GM23248 (cell line): ENCODE measurements around the gene HCN1. TPM values are rescaled to one million over a fixed set of nuclear protein-coding genes. Genes with fewer than 3 reads are reported as not detected.

Source experiments
- DNase-seq: peaks from one replicate; pipeline ENCODE4 v3.0.0-alpha.2; 2015
- H2AFZ ChIP-seq: fragments of 200-600 bp; sonication (generic); 2 replicates; pipeline ENCODE4 v1.6.1; 2016; ENCODE audit warnings: antibody characterized with exemption
- H3F3A ChIP-seq: fragments of 200-600 bp; sonication (generic); 2 replicates; pipeline ENCODE4 v1.6.1; 2016; ENCODE audit warnings: mild to moderate bottlenecking, antibody characterized with exemption, mixed run types; ENCODE audit not compliant: insufficient read depth
- H3K27ac ChIP-seq: fragments of 200-600 bp; sonication (generic); 2 replicates; pipeline ENCODE4 v1.5.1; 2016; ENCODE audit warnings: mild to moderate bottlenecking
- H3K27me3 ChIP-seq: fragments of 200-600 bp; sonication (generic); replicated peaks from 2 replicates; pipeline ENCODE4 v1.6.1; 2016; ENCODE audit warnings: mild to moderate bottlenecking; ENCODE audit not compliant: insufficient read depth
- H3K36me3 ChIP-seq: fragments of 200-600 bp; sonication (generic); 2 replicates; pipeline ENCODE4 v1.6.1; 2016; ENCODE audit warnings: low read depth, mild to moderate bottlenecking
- H3K4me1 ChIP-seq: fragments of 200-600 bp; sonication (generic); 2 replicates; pipeline ENCODE4 v1.6.1; 2016; ENCODE audit warnings: mild to moderate bottlenecking; ENCODE audit not compliant: insufficient read depth
- H3K4me2 ChIP-seq: fragments of 200-600 bp; sonication (generic); one replicate; pipeline ENCODE4 v1.6.1; 2016; ENCODE audit warnings: mild to moderate bottlenecking; ENCODE audit not compliant: unreplicated experiment
- H3K4me3 ChIP-seq: fragments of 200-600 bp; sonication (generic); 2 replicates; pipeline ENCODE4 v1.5.1; 2016; ENCODE audit warnings: mild to moderate bottlenecking
- H3K79me2 ChIP-seq: fragments of 200-600 bp; sonication (generic); 2 replicates; pipeline ENCODE4 v1.6.1; 2016; ENCODE audit warnings: mild to moderate bottlenecking; ENCODE audit not compliant: insufficient read depth
- H3K9ac ChIP-seq: fragments of 200-600 bp; sonication (generic); 2 replicates; pipeline ENCODE4 v1.6.1; 2016; ENCODE audit warnings: mild to moderate bottlenecking
- H3K9me2 ChIP-seq: fragments of 200-600 bp; sonication (generic); 2 replicates; pipeline ENCODE4 v1.6.1; 2016; ENCODE audit warnings: mixed run types, mild to moderate bottlenecking, moderate library complexity; ENCODE audit not compliant: insufficient read depth
- H3K9me3 ChIP-seq: fragments of 200-600 bp; sonication (generic); one replicate; pipeline ENCODE4 v1.6.1; 2017; ENCODE audit warnings: low read depth
- H4K20me1 ChIP-seq: fragments of 200-600 bp; sonication (generic); 2 replicates; pipeline ENCODE4 v1.6.0; 2016; ENCODE audit not compliant: insufficient read depth
- EZH2 ChIP-seq: fragments of 200-600 bp; sonication (generic); IDR thresholded peaks from 2 replicates; pipeline ENCODE4 v1.6.1; 2018; ENCODE audit warnings: antibody characterized with exemption, mild to moderate bottlenecking; ENCODE audit not compliant: insufficient read depth, poor library complexity, severe bottlenecking
- EZH2phosphoT487 ChIP-seq: fragments of 200-600 bp; sonication (generic); IDR thresholded peaks from 2 replicates; pipeline ENCODE4 v1.6.1; 2018; ENCODE audit warnings: antibody characterized with exemption, moderate library complexity, mild to moderate bottlenecking, low read depth; ENCODE audit not compliant: insufficient read depth
- WGBS, 2 experiments: methylation state at CpG; one replicate each; pipeline ENCODE4 v1.1.6; 2015 to 2017; ENCODE audit warnings: low lambda C conversion rate in 2 of 2, low coverage in 1 of 2; ENCODE audit errors: missing lambda C conversion rate in 2 of 2; 5-methylcytosine and 5-hydroxymethylcytosine counted together
- in situ Hi-C: fragments of 300-500 bp; cut with MboI; formaldehyde crosslinking; loops from 2 replicates; pipeline ENCODE4 v1.15.0; 2020
- polyA plus RNA-seq: library from polyadenylated mRNA; unstranded; fragments of >200 nt; fragmentation: Nextera tagmentation; extraction: Ambion mirVana; gene quantifications from 2 replicates; pipeline ENCODE4 v1.2.1, GENCODE V29; 2016
- total RNA-seq: library from RNA; depleted of rRNA; stranded (reverse); fragments of >200 nt; shearing (Covaris generic); gene quantifications from 2 replicates; pipeline ENCODE4 v1.2.3, GENCODE V29; 2014

Gene HCN1
- total and polyA plus RNA-seq, 2 experiments from 2014 or later = not detected

- in situ Hi-C loops = no loop called here
- H3F3A ChIP-seq = no peaks in the 10 kb centered on the region
- H3K36me3 ChIP-seq = no peaks in the 10 kb centered on the region
- no peaks in the 10 kb centered on the region for H3K9me2 ChIP-seq
- no peaks in the 10 kb centered on the region for H3K27me3 ChIP-seq
- H3K4me2 ChIP-seq = no peak overlapping the region
- H4K20me1 ChIP-seq = no peaks in the 10 kb centered on the region
- no peak for DNase-seq
- no peak overlapping the region for H3K27ac ChIP-seq
- 10 to 14% methylated on average over 1 of the region's 1 CpG for WGBS, 2 experiments
- H3K9ac ChIP-seq = no peak overlapping the region
- no peak overlapping the region for H2AFZ ChIP-seq
- TF ChIP-seq EZH2phosphoT487 (no peak), EZH2 (no peak)
- H3K9me3 ChIP-seq = no peaks in the 10 kb centered on the region
- H3K79me2 ChIP-seq = no peaks in the 10 kb centered on the region
- no peaks in the 10 kb centered on the region for H3K4me1 ChIP-seq
- no peak overlapping the region for H3K4me3 ChIP-seq
Measured at GRCh38 chr5:45264447-45264846, 431.7 kb downstream of the HCN1 start.

- no peaks in the 10 kb centered on the region for H3F3A ChIP-seq
Measured at GRCh38 chr5:45262061-45262590, 434.1 kb downstream of the HCN1 start.

DNA sequence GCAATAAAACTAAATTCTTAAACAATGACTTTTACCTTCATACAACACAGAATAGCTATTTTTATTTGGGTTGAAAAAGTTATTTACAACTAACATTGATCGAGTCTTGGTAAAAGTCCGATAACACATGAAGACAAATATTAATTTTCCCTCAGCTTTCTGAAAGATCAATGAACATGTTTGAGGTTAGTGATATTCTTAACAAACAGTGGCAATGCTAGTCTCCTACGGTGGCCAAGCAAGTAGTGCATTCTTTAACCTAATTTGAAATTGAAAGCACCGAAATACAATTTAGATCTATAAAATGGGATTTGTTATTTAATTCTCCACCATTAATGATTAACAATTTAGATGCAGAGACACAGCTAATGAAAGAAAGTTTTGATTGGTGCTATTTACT is 435.1 kb downstream of the HCN1 start:
- H3F3A ChIP-seq = no peaks in the 10 kb centered on the region

More at GRCh38 chr5:45262061-45262590, 434.1 kb downstream of the HCN1 start:
- Histone ChIP-seq H2AFZ (no peak overlapping the region), H3K36me3 (no peaks in the 10 kb centered on the region), H3K4me1 (no peaks in the 10 kb centered on the region), H3K4me3 (no peak overlapping the region), H3K9me3 (no peaks in the 10 kb centered on the region), H3K79me2 (no peaks in the 10 kb centered on the region), H3K9ac (no peak overlapping the region), H3K9me2 (no peaks in the 10 kb centered on the region), H3K27me3 (no peaks in the 10 kb centered on the region), H3K27ac (no peak overlapping the region), H4K20me1 (no peaks in the 10 kb centered on the region), H3K4me2 (no peak overlapping the region)
- TF ChIP-seq EZH2 (no peak), EZH2phosphoT487 (no peak)
- in situ Hi-C loops = no loop called here
- no peak for DNase-seq
- WGBS, 2 experiments = 67 to 75% methylated on average over 29 of the region's 29 CpGs

DNA sequence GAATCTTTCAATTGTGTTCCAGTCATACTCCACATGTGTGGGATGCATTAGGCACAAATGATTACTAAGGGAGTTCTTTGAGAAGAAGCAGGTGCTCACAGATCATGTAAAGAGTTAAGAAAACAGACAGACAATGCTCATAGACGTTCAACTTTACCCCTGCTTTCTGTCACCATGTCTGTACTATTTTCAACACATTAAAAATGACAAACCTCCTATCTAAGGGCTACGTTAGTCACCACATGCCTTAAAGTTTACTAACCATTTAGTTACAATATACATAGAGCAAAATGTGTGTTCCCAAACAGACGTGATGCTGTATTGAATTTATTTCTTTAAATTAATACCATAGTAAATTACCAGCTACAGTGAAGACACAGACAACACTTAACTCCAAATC is 435.9 kb downstream of the HCN1 start:
- Histone ChIP-seq H3K27ac (no peak overlapping the region), H3K79me2 (no peaks in the 10 kb centered on the region), H3K9me2 (no peaks in the 10 kb centered on the region), H3K4me2 (no peak overlapping the region), H3F3A (no peaks in the 10 kb centered on the region), H3K4me1 (no peaks in the 10 kb centered on the region), H3K9me3 (no peaks in the 10 kb centered on the region), H3K4me3 (no peak overlapping the region), H2AFZ (no peak overlapping the region), H4K20me1 (no peaks in the 10 kb centered on the region), H3K27me3 (no peaks in the 10 kb centered on the region), H3K9ac (no peak overlapping the region), H3K36me3 (no peaks in the 10 kb centered on the region)
- TF ChIP-seq EZH2phosphoT487 (no peak), EZH2 (no peak)
- in situ Hi-C loops = no loop called here
- WGBS, 2 experiments = 1 to 5% methylated on average over 3 of the region's 3 CpGs
- DNase-seq = no peak

More for the DNA sequence above, 435.1 kb downstream of the HCN1 start:
- no peak for DNase-seq
- H3K79me2 ChIP-seq = no peaks in the 10 kb centered on the region
- TF ChIP-seq EZH2phosphoT487 = no peak
- TF ChIP-seq EZH2 = no peak
- no peaks in the 10 kb centered on the region for H3K36me3 ChIP-seq
- no peaks in the 10 kb centered on the region for H4K20me1 ChIP-seq
- H3K4me3 ChIP-seq = no peak overlapping the region
- in situ Hi-C loops = no loop called here
- no peaks in the 10 kb centered on the region for H3K9me2 ChIP-seq
- no peaks in the 10 kb centered on the region for H3K4me1 ChIP-seq
- no peak overlapping the region for H3K4me2 ChIP-seq
- 35 to 50% methylated on average over 4 of the region's 4 CpGs for WGBS, 2 experiments
- H3K27ac ChIP-seq = no peak overlapping the region
- no peak overlapping the region for H2AFZ ChIP-seq
- H3K27me3 ChIP-seq = no peaks in the 10 kb centered on the region
- H3K9me3 ChIP-seq = no peaks in the 10 kb centered on the region
- H3K9ac ChIP-seq = no peak overlapping the region

GRCh38 chr5:45252978-45253377 is 443.2 kb downstream of the HCN1 start:
- no peak overlapping the region for H3K27ac ChIP-seq
- no peak overlapping the region for H2AFZ ChIP-seq
- no peaks in the 10 kb centered on the region for H3K9me3 ChIP-seq
- in situ Hi-C loops = no loop called here
- no peak overlapping the region for H3K4me2 ChIP-seq
- H3K9ac ChIP-seq = no peak overlapping the region
- H3K4me1 ChIP-seq = no peaks in the 10 kb centered on the region
- 3 to 9% methylated on average over 1 of the region's 1 CpG for WGBS, 2 experiments
- no peak overlapping the region for H3K4me3 ChIP-seq
- no peak for TF ChIP-seq EZH2phosphoT487
- H3K36me3 ChIP-seq = no peaks in the 10 kb centered on the region
- no peaks in the 10 kb centered on the region for H3K9me2 ChIP-seq
- DNase-seq = no peak
- no peaks in the 10 kb centered on the region for H3F3A ChIP-seq
- H3K27me3 ChIP-seq = no peaks in the 10 kb centered on the region
- no peaks in the 10 kb centered on the region for H3K79me2 ChIP-seq
- H4K20me1 ChIP-seq = no peaks in the 10 kb centered on the region
